ENCODE results near the gene ARG2.

ARG2 gene

DNA sequence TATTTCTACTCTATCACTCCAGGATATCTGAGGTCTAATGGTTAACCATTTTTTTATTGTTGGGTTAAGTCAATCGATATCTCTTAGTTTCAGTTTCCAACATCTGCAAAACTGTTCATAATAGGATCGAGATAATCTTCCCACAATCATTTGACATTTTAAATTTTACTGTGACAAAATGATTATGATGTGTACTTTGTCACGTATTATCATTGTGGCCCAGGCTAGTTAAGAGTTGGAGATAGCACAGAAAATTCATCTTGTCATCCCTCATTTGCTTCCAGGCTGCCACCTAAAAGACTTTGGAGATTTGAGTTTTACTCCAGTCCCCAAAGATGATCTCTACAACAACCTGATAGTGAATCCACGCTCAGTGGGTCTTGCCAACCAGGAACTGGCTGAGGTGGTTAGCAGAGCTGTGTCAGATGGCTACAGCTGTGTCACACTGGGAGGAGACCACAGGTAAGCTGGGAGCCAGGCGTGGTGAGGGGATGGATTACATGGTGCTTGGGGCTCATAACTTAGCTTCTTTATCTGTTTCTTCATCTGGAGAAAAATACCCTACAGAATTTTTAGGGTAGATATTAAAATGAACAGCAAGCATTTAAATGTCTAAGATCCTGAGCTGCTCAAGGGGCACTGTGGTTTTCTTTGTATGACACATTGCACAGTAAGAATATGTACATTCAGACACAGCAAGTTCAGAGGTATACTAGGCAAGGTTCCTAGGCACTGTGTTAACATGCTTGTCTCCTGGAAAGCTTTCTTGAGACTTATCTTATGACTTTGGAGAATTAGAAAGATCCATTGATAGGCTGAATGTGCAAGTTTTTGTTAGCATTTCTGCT is 22.4 kb downstream of the ARG2 start:
- no peak overlapping the region for H3K27ac ChIP-seq
- no peak for DNase-seq (ENCODE audit: low spot score)
- POLR2A ChIA-PET (ENCODE audit: low non-redundant PET) = no interaction called here
- CTCF ChIA-PET = no interaction called here
- no peak for TF ChIP-seq CTCF (conservative IDR thresholded peaks at IDR 0.05; ENCODE audit: low read depth)

DNA sequence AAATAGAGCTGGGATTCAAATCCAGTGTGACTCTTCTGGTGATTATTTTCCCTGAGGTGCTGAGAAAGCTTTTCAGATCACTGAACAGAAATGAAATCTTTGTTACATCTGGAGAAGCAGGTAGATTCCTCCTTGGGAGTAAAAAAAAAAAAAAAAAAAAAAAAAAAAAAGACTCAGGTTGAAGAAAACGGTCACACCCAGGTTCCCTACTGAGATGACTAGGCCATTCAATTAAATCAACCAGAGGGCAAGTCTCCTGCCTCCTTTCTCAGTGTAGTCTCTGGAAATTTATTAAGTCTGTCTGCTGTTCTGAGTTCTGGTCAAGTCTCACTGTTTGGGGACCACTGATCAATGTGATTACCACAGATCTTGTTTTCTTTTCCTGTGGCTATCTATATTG is 24.0 kb downstream of the ARG2 start:
- ChIA-PET CTCF (no interaction called here), POLR2A (ENCODE audit: low non-redundant PET) (no interaction called here)
- H3K27ac ChIP-seq = no peak overlapping the region
- no peak for TF ChIP-seq CTCF (conservative IDR thresholded peaks at IDR 0.05; ENCODE audit: low read depth)
- DNase-seq (ENCODE audit: low spot score) = no peak

GRCh38 chr14:67644428-67644827 is 24.7 kb downstream of the ARG2 start:
- DNase-seq (ENCODE audit: low spot score) = no peak
- ChIA-PET CTCF (no interaction called here), POLR2A (ENCODE audit: low non-redundant PET) (no interaction called here)
- H3K27ac ChIP-seq = no peak overlapping the region
- TF ChIP-seq CTCF (conservative IDR thresholded peaks at IDR 0.05; ENCODE audit: low read depth) = no peak

GRCh38 chr14:67645414-67645813 is 25.7 kb downstream of the ARG2 start:
- no peak for DNase-seq (ENCODE audit: low spot score)
- no peak overlapping the region for H3K27ac ChIP-seq
- ChIA-PET CTCF (no interaction called here), POLR2A (ENCODE audit: low non-redundant PET) (no interaction called here)
- TF ChIP-seq CTCF (conservative IDR thresholded peaks at IDR 0.05; ENCODE audit: low read depth) = no peak

GRCh38 chr14:67646131-67646530 is 26.4 kb downstream of the ARG2 start:
- POLR2A ChIA-PET (ENCODE audit: low non-redundant PET) = no interaction called here
- no peak for DNase-seq (ENCODE audit: low spot score)
- CTCF ChIA-PET = no interaction called here
- no peak for TF ChIP-seq CTCF (conservative IDR thresholded peaks at IDR 0.05; ENCODE audit: low read depth)
- no peak overlapping the region for H3K27ac ChIP-seq

DNA sequence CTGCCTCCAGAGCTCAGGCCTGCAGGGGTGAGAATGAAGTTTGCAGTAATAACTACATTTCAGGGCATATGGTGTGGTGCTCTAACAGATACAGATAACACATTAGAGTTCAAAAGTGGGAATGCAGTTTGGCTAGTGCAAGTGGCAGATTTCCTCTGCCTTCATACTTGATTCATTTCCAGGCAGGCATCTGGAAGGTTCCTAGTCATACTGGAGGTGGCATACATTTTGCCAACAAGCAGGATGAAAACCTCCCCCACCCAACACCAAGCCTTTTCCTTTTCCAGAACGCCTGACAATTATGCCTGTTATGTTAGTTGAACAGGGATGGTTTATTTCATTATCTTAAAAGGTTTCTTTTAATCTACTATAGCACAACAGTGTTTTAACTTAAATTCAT is 30.4 kb downstream of the ARG2 start:
- TF ChIP-seq CTCF (conservative IDR thresholded peaks at IDR 0.05; ENCODE audit: low read depth) = no peak
- ChIA-PET CTCF (no interaction called here), POLR2A (ENCODE audit: low non-redundant PET) (no interaction called here)
- H3K27ac ChIP-seq = no peak overlapping the region
- no peak for DNase-seq (ENCODE audit: low spot score)

Measured in RWPE1 (cell line).